Measurements from ENCODE around the gene CCDC102A. TPM values are rescaled to one million over a fixed set of nuclear protein-coding genes. Genes with fewer than 3 reads are reported as not detected.

Gene CCDC102A
- polyA plus RNA-seq, 2 of the 4 experiments (the other 2 are of a cell fraction), result 8.0 to 8.3 TPM

GRCh38 chr16:57481421-57481820 lies 55.0 kb downstream of the CCDC102A start (continued):
- TF ChIP-seq FOSL2 (IDR thresholded peaks at IDR 0.05) (no peak), FOSL2 (CRISPR knock-in tag; IDR thresholded peaks at IDR 0.05) (no peak), E2F6 (IDR thresholded peaks at IDR 0.05; ENCODE audit: borderline replicate concordance, low read depth) (no peak)

- FAIRE-seq (no peak), DNase-seq (ENCODE audit: low read depth in 1 of 2, low spot score in 1 of 2) (no peak), ATAC-seq (no peak)
- peaks cover 88% of the 10 kb centered on the region for H3K4me1 ChIP-seq
- WGBS (ENCODE audit: missing lambda C conversion rate), result 78% methylated on average over 6 of the region's 6 CpGs
- ChIA-PET POLR2A (interaction anchor here (1.0 to 2.4 kb wide), 5 partner anchors 9 to 39 kb away, joined by 4 to 15 read pairs (median 9); partner anchors contain the start of genes CIAPIN1, COQ9 and POLR2C), CTCF (interaction anchor here (0.8 to 3.9 kb wide), 7 partner anchors 15 to 63 kb away, joined by 3 to 31 read pairs (median 5); partner anchors contain the start of gene POLR2C)
- TF ChIP-seq JUN (IDR thresholded peaks at IDR 0.05) (peak in 1 of 2 experiments; percentile 52; a peak in 1 of 5 replicates), ATOH8 (CRISPR knock-in tag; IDR thresholded peaks at IDR 0.05; ENCODE audit: low read depth) (no peak), ZFP36 (IDR thresholded peaks at IDR 0.05; ENCODE audit: borderline replicate concordance, partially characterized antibody) (peak; percentile 84), KDM1A (IDR thresholded peaks at IDR 0.05; ENCODE audit: low read depth) (peak; percentile 92; the same call in 1 of the 2 replicates)
- H3K27ac ChIP-seq, result peak overlapping the region; percentile 96 to 98
- peak overlapping the region; percentile 93 for H3K4me2 ChIP-seq
- 0 out of 3 replicates have a peak overlapping the region, but pooled peaks have one; percentile 48 for H3K4me3 ChIP-seq
- no peaks in the 10 kb centered on the region for H3K9me3 ChIP-seq
These were observed 55.6 kb downstream of the CCDC102A start for GRCh38 chr16:57480754-57481230.

- ATAC-seq (peak; percentile 70 to 87), DNase-seq (ENCODE audit: low read depth in 1 of 2, low spot score in 1 of 2) (peak; percentile 80 to 90), FAIRE-seq (no peak)
- Histone ChIP-seq H3K4me1 (peaks cover 90% of the 10 kb centered on the region), H3K4me3 (peak overlapping the region; percentile 48), H3K9me3 (no peaks in the 10 kb centered on the region), H3K4me2 (peak overlapping the region; percentile 93), H3K27ac (peak overlapping the region; percentile 96 to 98)
- 11% methylated on average over 6 of the region's 15 CpGs for WGBS (ENCODE audit: missing lambda C conversion rate)
- ChIA-PET CTCF (interaction anchor here (0.8 to 8.4 kb wide), 8 partner anchors 7 to 58 kb away, joined by 3 to 70 read pairs (median 7); partner anchors contain the start of genes DOK4 and POLR2C), POLR2A (interaction anchor here (0.9 to 2.4 kb wide), 5 partner anchors 8 to 40 kb away, joined by 3 to 15 read pairs (median 5); partner anchors contain the start of genes CIAPIN1, COQ9 and POLR2C)
- TF ChIP-seq BHLHE40 (IDR thresholded peaks at IDR 0.05; ENCODE audit: low read depth, low read length) (no peak), REST (IDR thresholded peaks at IDR 0.05) (peak; percentile 55; the same call in 1 of the 2 replicates), CBX8 (IDR thresholded peaks at IDR 0.05) (no peak), FOSL2 (IDR thresholded peaks at IDR 0.05) (no peak), FOSL2 (CRISPR knock-in tag; IDR thresholded peaks at IDR 0.05) (no peak), MAFK (IDR thresholded peaks at IDR 0.05; ENCODE audit: partially characterized antibody) (no peak), SMC3 (IDR thresholded peaks at IDR 0.05) (no peak), KDM1A (IDR thresholded peaks at IDR 0.05; ENCODE audit: low read depth) (no peak), EP300 (IDR thresholded peaks at IDR 0.05) (no peak), ZFP36 (IDR thresholded peaks at IDR 0.05; ENCODE audit: borderline replicate concordance, partially characterized antibody) (no peak), CHD4 (IDR thresholded peaks at IDR 0.05; ENCODE audit: borderline replicate concordance) (no peak), HOXA7 (CRISPR knock-in tag; IDR thresholded peaks at IDR 0.05) (no peak), GATA3 (IDR thresholded peaks at IDR 0.05; ENCODE audit: borderline replicate concordance) (peak; percentile 16; the same call in 1 of the 2 replicates), ZNF302 (CRISPR knock-in tag; IDR thresholded peaks at IDR 0.05) (no peak), TP53 (CRISPR knock-in tag; IDR thresholded peaks at IDR 0.05) (no peak), CBX2 (IDR thresholded peaks at IDR 0.05; ENCODE audit: borderline replicate concordance, low read depth) (no peak), POLR2A (IDR thresholded peaks at IDR 0.05; ENCODE audit: low read length) (peak; percentile 42), TFCP2L1 (CRISPR knock-in tag; IDR thresholded peaks at IDR 0.05) (no peak), PBX3 (IDR thresholded peaks at IDR 0.05) (no peak), JUNB (IDR thresholded peaks at IDR 0.05) (no peak), HMGXB4 (CRISPR knock-in tag; IDR thresholded peaks at IDR 0.05; ENCODE audit: borderline replicate concordance) (no peak), HES2 (IDR thresholded peaks at IDR 0.05) (no peak)
These were observed 56.2 kb downstream of the CCDC102A start for GRCh38 chr16:57479976-57480753.

All from A549 (cell line).